ENCODE results near the gene GNPTAB.

Gene GNPTAB

DNA sequence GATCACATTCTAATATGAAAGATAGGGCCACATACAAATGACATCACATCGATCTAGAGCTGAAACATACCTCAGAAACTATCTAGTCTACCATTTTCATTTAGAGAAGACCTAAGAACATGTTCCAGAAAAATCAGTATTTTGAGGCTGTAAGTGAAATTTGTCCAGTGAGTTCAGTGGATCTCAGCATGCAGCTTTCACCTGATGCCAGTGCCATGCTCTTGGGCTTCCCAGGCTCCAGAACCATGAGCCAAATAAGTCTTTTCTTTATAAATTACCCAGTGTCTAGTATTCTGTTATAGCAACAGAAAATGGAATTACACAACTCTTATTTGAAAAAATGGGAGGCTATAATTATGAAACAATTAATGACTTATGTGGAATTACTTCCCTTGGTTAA, 124.4 kb downstream of the GNPTAB start:
- H3K4me1 ChIP-seq (ENCODE audit: control insufficient read depth, insufficient read depth, low read length), result no peaks in the 10 kb centered on the region
- H3K27me3 ChIP-seq (ENCODE audit: control insufficient read depth, insufficient read depth, low read length, poor library complexity, severe bottlenecking), result no peaks in the 10 kb centered on the region
- H3K27ac ChIP-seq (ENCODE audit: insufficient read depth, low read depth, low read length, poor library complexity, severe bottlenecking), result no peak overlapping the region
- 95 to 100% methylated on average over 1 of the region's 1 CpG for WGBS, 2 experiments
- no peaks in the 10 kb centered on the region for H3K9me3 ChIP-seq (ENCODE audit: control insufficient read depth, low read length)
- H3K36me3 ChIP-seq (ENCODE audit: control insufficient read depth, insufficient read depth, low read length), result no peaks in the 10 kb centered on the region
- no peak overlapping the region for H3K4me3 ChIP-seq (ENCODE audit: insufficient read depth, low read depth, low read length)

DNA sequence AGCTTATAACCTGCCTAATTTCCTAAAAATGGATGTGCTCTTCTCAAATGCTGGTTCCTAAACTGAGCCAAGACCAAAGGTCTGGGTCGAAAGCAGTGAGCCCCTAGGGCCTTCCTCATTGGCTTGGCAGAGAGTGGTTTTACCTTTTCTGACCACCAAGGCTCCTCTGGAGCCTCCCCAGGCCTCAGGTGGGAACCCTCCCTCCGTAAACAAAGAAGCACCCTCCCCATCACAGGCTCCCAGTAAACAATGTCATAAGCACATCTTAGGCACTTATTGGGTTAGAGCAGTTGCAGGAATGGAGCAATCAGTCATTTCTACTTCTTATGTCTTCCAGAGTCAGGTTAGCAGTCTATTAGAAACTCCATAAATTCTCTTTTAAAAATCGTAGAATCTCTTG, 127.3 kb downstream of the GNPTAB start:
- H3K9me3 ChIP-seq (ENCODE audit: control insufficient read depth, low read length), result no peaks in the 10 kb centered on the region
- no peaks in the 10 kb centered on the region for H3K4me1 ChIP-seq (ENCODE audit: control insufficient read depth, insufficient read depth, low read length)
- no peaks in the 10 kb centered on the region for H3K36me3 ChIP-seq (ENCODE audit: control insufficient read depth, insufficient read depth, low read length)
- 81 to 85% methylated on average over 3 of the region's 3 CpGs for WGBS, 2 experiments
- no peak overlapping the region for H3K27ac ChIP-seq (ENCODE audit: insufficient read depth, low read depth, low read length, poor library complexity, severe bottlenecking)
- H3K27me3 ChIP-seq (ENCODE audit: control insufficient read depth, insufficient read depth, low read length, poor library complexity, severe bottlenecking), result peaks cover 2% of the 10 kb centered on the region
- no peak overlapping the region for H3K4me3 ChIP-seq (ENCODE audit: insufficient read depth, low read depth, low read length)

DNA sequence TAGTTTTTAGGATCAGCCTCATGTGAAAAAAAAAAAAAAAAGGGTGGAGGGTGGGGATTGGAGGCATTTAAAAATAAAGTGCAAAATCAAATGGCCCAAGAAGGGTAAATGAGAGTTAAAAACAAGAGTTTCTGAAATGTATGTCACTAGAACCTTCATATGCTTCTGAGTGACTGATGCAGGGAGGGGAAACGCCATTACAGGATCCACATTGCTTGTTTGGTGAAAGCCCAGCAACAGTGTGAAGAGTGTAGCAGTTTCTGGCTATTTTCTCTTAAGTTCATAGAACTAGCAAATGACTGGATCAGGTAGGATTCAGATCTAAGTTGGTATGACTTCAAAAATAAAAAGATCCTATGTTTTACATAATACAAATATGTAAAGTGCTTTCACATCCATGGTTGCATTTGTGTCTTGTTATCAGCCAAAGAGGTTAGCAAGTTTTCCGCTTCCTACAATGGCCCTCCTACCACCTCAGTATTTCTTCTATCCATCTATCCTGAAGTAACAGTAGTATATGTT, 130.4 kb downstream of the GNPTAB start:
- Histone ChIP-seq H3K4me3 (ENCODE audit: insufficient read depth, low read depth, low read length) (no peak overlapping the region), H3K9me3 (ENCODE audit: control insufficient read depth, low read length) (no peaks in the 10 kb centered on the region), H3K27me3 (ENCODE audit: control insufficient read depth, insufficient read depth, low read length, poor library complexity, severe bottlenecking) (peaks cover 27% of the 10 kb centered on the region), H3K27ac (ENCODE audit: insufficient read depth, low read depth, low read length, poor library complexity, severe bottlenecking) (no peak overlapping the region), H3K4me1 (ENCODE audit: control insufficient read depth, insufficient read depth, low read length) (no peaks in the 10 kb centered on the region), H3K36me3 (ENCODE audit: control insufficient read depth, insufficient read depth, low read length) (no peaks in the 10 kb centered on the region)
- 81% methylated on average over 1 to 2 of the region's 2 CpGs for WGBS, 2 experiments

DNA sequence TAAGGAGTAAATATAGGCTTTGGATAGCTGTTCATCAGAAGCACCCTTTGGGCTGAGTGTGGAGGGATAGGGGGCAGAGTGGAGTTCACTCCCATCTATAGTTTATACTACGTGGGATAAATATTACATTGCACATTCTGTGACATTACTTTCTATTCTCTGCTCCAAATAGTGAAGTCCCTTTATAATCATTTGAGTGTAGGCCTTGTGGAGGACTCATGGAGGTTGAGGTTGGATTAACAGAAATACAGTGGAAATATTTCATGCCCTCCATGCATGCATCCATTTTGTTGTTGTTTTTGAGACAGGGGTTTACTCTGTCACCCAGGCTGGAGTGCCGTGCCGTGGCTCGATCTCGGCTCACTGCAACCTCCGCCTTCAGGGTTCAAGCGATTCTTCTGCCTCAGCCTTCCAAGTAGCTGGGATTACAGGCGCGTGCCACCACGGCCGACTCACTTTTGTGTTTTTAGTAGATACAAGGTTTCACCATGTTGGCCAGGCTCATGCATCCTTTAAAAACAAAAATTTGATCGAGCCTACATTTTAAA, 131.9 kb downstream of the GNPTAB start:
- 83 to 84% methylated on average over 11 of the region's 12 CpGs for WGBS, 2 experiments
- no peak overlapping the region for H3K27ac ChIP-seq (ENCODE audit: insufficient read depth, low read depth, low read length, poor library complexity, severe bottlenecking)

DNA sequence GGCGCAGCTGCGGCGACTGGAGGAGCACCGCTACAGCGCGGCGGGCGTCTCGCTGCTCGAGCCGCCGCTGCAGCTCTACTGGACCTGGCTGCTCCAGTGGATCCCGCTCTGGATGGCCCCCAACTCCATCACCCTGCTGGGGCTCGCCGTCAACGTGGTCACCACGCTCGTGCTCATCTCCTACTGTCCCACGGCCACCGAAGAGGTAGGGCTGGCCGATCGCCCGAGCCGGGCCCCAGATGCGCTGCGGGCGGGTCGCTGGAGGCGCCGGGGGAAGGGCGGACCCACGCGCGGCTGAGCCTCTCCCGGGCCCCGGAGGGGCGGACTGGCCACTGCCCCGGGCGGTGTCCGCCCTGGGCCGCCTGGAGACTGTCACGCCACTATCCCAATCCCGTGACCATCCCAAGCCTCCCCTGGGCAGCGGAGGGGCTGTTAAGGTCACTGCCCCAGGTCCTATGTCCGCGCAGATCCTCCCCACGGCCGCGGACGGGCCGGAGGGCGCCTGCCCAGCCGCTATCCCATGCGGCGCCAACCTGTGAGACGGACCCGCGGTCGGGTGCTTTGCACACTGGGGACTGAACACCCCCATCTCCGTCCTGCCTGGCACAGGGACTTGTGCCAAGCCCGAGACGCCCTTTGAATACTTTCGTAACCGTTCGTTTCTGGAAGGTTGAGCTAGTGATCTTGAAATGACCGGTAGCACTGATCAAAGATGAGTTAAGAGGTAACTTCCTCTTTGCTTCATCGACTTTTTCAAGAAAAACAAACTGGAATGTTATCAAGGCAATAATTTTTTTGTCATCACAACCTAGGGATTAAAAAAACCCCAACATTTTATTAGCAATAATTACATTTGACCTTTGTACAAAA, 132.6 kb downstream of the GNPTAB start:
- 1% methylated on average over 67 of the region's 67 CpGs for WGBS, 2 experiments
- no peaks in the 10 kb centered on the region for H3K36me3 ChIP-seq (ENCODE audit: control insufficient read depth, insufficient read depth, low read length)
- H3K4me3 ChIP-seq (ENCODE audit: insufficient read depth, low read depth, low read length), result peak overlapping the region; percentile 76
- H3K9me3 ChIP-seq (ENCODE audit: control insufficient read depth, low read length), result no peaks in the 10 kb centered on the region
- peaks cover 32% of the 10 kb centered on the region for H3K27me3 ChIP-seq (ENCODE audit: control insufficient read depth, insufficient read depth, low read length, poor library complexity, severe bottlenecking)
- no peaks in the 10 kb centered on the region for H3K4me1 ChIP-seq (ENCODE audit: control insufficient read depth, insufficient read depth, low read length)
- no peak overlapping the region for H3K27ac ChIP-seq (ENCODE audit: insufficient read depth, low read depth, low read length, poor library complexity, severe bottlenecking)

More for the DNA sequence above, 131.9 kb downstream of the GNPTAB start:
- Histone ChIP-seq H3K4me3 (ENCODE audit: insufficient read depth, low read depth, low read length) (no peak overlapping the region), H3K4me1 (ENCODE audit: control insufficient read depth, insufficient read depth, low read length) (no peaks in the 10 kb centered on the region), H3K36me3 (ENCODE audit: control insufficient read depth, insufficient read depth, low read length) (no peaks in the 10 kb centered on the region), H3K9me3 (ENCODE audit: control insufficient read depth, low read length) (no peaks in the 10 kb centered on the region), H3K27me3 (ENCODE audit: control insufficient read depth, insufficient read depth, low read length, poor library complexity, severe bottlenecking) (peaks cover 32% of the 10 kb centered on the region)

DNA sequence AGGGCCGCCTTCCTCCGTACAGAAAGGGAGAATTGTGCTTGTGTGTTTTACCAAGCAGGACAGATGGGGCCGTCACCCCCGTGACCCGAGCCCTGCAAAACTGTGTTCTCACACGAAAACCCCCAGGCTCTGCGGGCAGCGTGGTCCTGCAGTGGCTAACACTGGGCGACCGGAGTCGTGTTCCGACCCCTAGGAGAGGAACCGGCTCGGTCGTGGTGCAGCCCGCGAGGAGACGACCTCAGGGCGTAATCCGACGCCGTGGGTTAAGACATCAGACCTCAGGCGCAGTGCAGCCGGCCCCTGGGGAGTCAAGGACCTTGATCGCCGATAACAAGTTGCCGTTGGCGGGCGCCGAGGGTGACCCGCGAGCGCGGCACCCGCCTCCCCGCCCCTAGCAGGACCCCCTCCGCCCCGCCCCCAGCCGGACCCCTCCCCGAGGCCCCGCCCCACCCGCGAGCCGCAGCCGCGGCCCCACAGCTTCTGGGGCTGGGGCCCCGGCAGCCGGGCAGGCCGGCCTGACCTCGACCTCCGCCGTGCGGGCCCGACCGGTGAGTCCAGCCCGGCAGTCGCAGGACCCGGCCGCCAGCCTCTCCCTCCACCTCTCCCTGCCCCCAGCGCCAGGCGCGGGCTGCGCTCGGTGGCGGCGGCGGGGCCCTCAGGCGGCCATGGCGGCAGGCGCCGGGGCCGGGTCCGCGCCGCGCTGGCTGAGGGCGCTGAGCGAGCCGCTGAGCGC, 133.4 kb downstream of the GNPTAB start, which contains the start of gene CHPT1:
Gene CHPT1, plus strand, starts transcription at position 444 of the 733 bp plus-strand sequence. Its CDS starts 222 bp downstream, at position 666.
- Histone ChIP-seq H3K4me3 (ENCODE audit: insufficient read depth, low read depth, low read length) (peak within 1 kb of the TSS; percentile 76), H3K27me3 (ENCODE audit: control insufficient read depth, insufficient read depth, low read length, poor library complexity, severe bottlenecking) (peaks cover 32% of the 10 kb centered on the region), H3K27ac (ENCODE audit: insufficient read depth, low read depth, low read length, poor library complexity, severe bottlenecking) (no peak within 1 kb of the TSS), H3K9me3 (ENCODE audit: control insufficient read depth, low read length) (no peaks in the 10 kb centered on the region), H3K4me1 (ENCODE audit: control insufficient read depth, insufficient read depth, low read length) (no peaks in the 10 kb centered on the region), H3K36me3 (ENCODE audit: control insufficient read depth, insufficient read depth, low read length) (no peaks in the 10 kb centered on the region)
- WGBS, 2 experiments, result 0% methylated on average over 77 to 80 of the region's 80 CpGs

DNA sequence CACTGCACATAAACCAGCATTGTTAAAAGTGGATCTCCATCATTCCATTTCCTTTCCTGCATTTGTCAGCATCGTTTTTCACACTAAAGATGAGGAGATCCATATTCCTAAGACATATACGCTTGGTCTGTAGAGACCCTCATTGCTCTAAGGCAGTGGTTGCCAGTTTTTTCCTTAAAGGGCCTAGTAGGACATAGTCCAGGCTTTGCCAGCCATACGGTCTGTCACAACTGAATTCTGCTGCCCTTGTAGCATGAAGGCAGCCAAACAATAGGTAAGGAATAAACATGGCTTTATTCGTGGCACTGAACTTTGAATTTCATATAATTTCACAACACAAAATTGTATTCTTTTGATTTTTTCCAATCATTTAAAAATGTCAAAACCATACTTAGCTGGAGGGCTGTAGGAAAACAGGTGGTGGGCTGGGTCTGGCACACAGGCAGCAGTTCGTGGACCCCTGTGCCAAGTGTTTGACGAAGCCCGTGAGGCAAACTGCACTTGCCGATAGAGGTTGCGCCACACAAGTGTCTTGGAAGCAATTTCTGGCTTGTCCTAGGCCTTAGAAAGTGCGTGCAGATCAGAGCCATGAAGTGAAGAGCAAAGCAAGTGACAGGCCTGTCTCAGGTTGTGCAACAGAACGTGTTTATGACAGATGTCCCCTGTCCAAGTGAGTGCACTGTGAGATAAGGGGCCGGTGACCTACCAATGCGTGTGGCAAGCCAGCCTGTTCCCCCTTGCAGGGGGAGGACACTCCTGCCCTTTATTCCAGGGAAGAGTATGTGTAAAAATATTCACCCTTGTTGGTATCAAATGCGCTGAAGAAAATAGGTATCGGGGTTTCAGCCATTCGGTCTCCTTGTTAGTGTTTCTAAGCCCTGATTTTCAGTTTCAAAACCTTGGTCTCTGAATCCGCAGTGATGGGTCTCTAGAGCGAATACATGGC, 134.2 kb downstream of the GNPTAB start:
- Histone ChIP-seq H3K4me3 (ENCODE audit: insufficient read depth, low read depth, low read length) (peak overlapping the region; percentile 76), H3K9me3 (ENCODE audit: control insufficient read depth, low read length) (no peaks in the 10 kb centered on the region), H3K27ac (ENCODE audit: insufficient read depth, low read depth, low read length, poor library complexity, severe bottlenecking) (no peak overlapping the region), H3K4me1 (ENCODE audit: control insufficient read depth, insufficient read depth, low read length) (no peaks in the 10 kb centered on the region), H3K27me3 (ENCODE audit: control insufficient read depth, insufficient read depth, low read length, poor library complexity, severe bottlenecking) (peaks cover 32% of the 10 kb centered on the region), H3K36me3 (ENCODE audit: control insufficient read depth, insufficient read depth, low read length) (no peaks in the 10 kb centered on the region)
- 46 to 50% methylated on average over 18 of the region's 18 CpGs for WGBS, 2 experiments

DNA sequence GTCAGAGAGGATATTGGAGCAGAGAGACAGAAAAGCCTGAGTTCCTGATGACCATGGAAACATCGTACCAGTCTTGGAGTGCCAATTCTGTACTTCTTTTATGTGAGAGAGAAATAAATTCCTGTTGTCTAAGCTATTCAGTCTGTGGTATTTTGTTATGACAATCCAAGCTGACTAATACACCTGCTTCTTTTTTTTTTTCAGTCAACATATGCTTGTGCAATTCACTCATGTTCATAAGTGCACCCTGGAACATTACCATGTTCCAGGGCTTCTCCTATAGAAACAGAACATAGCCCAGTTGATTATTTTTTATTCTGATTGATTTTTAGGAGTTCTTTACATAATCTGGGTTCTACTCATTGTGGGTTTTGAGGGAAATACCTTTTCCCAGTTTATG, 135.1 kb downstream of the GNPTAB start:
- no peak overlapping the region for H3K4me3 ChIP-seq (ENCODE audit: insufficient read depth, low read depth, low read length)
- no peak overlapping the region for H3K27ac ChIP-seq (ENCODE audit: insufficient read depth, low read depth, low read length, poor library complexity, severe bottlenecking)
- peaks cover 32% of the 10 kb centered on the region for H3K27me3 ChIP-seq (ENCODE audit: control insufficient read depth, insufficient read depth, low read length, poor library complexity, severe bottlenecking)
- H3K4me1 ChIP-seq (ENCODE audit: control insufficient read depth, insufficient read depth, low read length), result no peaks in the 10 kb centered on the region
- 90% methylated on average over 1 of the region's 1 CpG for WGBS, 2 experiments
- no peaks in the 10 kb centered on the region for H3K36me3 ChIP-seq (ENCODE audit: control insufficient read depth, insufficient read depth, low read length)
- no peaks in the 10 kb centered on the region for H3K9me3 ChIP-seq (ENCODE audit: control insufficient read depth, low read length)
